HFF-Myc (cell line): ENCODE measurements around the gene AP3B2.
A peak's percentile ranks its signal among the peaks of the same experiment; 100 is the strongest.

Experiments used
- DNase-seq: peaks from one replicate; pipeline ENCODE4 v3.0.0-alpha.2; 2011; ENCODE audit warnings: low read depth; ENCODE audit errors: extremely low read depth
- H3K4me3 ChIP-seq: replicated peaks from 2 replicates; pipeline ENCODE4 v1.5.1; 2011; ENCODE audit warnings: low read depth, mild to moderate bottlenecking, control low read depth, low read length
- TF ChIP-seq, protein P1 (sequence below): IDR thresholded peaks from 2 replicates; pipeline ENCODE4 v1.5.1; 2012; ENCODE audit warnings: mild to moderate bottlenecking, low read depth, low read length, control low read depth; ENCODE audit errors: missing control alignments

Gene AP3B2

DNA sequence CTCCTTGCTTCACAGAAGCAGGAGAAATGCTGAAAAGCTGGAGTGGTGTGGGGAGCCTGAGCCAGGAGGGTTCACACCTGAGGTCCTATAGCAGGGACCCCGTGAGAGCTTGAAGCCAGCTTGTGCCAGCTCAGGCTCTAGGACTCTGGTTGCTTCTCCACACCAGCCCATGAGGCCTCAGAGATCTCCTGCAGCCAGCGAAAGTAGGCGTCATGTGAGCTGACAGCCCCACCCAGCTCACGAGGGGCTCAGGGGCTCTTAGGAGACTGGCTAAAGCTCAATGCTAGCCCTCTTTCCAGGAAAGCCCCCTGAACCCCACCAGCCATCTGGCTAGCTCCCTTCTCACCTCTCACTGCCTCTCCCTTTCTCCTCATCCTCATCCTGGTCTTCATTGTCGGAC is 45.7 kb downstream of the AP3B2 start:
- TF ChIP-seq, protein P1, sequence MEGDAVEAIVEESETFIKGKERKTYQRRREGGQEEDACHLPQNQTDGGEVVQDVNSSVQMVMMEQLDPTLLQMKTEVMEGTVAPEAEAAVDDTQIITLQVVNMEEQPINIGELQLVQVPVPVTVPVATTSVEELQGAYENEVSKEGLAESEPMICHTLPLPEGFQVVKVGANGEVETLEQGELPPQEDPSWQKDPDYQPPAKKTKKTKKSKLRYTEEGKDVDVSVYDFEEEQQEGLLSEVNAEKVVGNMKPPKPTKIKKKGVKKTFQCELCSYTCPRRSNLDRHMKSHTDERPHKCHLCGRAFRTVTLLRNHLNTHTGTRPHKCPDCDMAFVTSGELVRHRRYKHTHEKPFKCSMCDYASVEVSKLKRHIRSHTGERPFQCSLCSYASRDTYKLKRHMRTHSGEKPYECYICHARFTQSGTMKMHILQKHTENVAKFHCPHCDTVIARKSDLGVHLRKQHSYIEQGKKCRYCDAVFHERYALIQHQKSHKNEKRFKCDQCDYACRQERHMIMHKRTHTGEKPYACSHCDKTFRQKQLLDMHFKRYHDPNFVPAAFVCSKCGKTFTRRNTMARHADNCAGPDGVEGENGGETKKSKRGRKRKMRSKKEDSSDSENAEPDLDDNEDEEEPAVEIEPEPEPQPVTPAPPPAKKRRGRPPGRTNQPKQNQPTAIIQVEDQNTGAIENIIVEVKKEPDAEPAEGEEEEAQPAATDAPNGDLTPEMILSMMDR = no peak
- no peak for DNase-seq
- no peak overlapping the region for H3K4me3 ChIP-seq

DNA sequence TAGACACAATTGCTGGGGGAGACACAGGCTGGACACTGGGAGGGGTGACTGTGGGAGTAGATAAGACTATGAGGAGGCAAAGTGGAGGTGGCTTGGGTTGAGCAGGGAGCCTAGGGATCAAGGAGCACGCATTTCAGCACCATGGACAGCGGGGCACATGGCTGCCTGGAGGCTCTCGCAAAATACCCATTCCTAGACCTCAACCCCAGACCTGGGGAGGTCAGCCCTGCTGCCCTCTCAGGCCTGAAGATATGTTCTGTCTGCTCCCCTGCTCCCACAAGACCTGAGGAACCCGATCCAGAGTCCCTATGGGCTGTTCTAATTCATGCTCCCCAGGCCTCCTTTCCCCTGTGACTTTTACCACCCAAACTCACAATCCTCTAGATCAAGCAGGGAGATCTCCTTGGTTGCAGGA is 46.5 kb downstream of the AP3B2 start:
- DNase-seq = peak; percentile 19
- no peak overlapping the region for H3K4me3 ChIP-seq
- TF ChIP-seq, protein P1 = no peak

DNA sequence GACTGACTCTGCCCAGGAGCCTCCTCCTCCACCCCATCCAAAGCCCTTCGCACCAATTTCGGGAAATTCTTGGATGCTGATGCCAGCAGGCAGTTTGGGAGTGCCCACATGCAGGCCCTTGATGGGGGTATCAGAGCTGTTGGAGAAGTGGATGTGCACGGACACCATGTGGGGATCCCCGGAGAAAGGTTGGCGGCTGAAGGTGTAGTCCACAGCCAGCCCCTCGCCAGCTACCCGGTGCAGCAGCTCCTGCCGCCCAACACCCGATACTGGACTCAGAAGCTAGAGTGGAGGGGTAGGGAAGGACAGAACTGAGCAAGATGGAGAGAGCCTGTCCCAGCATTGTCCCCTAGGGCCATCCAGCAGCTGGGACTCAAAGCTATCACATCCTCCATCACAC is 47.0 kb downstream of the AP3B2 start:
- DNase-seq = no peak
- no peak overlapping the region for H3K4me3 ChIP-seq
- TF ChIP-seq, protein P1 = no peak

DNA sequence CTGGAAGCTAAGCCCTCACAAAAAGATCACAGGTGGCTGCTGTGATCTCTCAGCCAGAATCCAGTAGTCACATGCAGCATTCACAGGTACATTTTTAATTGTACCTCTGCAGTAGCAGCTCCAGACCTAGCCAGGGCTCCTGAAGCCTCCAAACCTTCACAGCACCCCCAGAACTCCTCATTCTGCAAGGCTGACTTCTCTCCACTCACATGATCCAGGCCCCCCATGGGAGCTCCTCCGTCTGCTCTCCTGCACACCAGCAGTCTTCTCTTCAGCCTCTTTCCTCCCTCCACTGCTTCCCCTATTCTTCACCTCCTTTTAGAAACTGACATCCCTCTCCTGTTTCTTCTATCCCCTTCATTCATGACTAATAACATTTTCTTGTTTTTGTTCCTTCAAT is 49.3 kb downstream of the AP3B2 start:
- no peak for DNase-seq
- H3K4me3 ChIP-seq = no peak overlapping the region
- TF ChIP-seq, protein P1 = no peak

DNA sequence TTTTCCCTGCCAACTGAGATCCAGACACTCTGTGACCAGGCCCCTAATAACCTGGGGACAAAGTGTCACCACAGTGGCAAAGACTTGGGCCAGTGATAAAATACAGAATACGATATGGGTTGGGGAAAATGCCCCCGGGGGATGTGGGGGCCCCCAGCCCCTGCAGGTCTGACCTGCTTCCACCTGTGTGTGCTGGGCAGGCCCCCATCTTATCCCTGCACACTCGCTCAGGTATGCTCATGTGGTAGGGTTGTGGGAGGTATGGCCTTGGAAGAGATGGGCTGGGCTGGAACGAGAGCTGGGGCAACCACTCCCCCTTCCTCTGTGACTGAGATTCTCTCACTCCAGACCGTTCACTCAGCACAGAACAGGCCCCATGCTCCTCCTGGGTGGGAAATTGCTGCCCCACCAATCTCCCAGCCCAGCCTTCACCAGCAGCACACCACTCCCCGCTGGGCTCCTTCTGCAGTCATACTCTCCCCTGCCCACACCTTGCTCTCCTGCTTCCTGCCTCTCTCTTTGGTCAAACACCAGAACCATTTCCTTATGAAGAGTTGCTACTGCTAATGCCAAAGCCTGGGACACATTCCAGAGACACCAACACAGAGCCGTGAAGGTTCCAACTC is 52.9 kb downstream of the AP3B2 start:
- TF ChIP-seq, protein P1 = no peak
- DNase-seq = no peak
- no peak overlapping the region for H3K4me3 ChIP-seq

DNA sequence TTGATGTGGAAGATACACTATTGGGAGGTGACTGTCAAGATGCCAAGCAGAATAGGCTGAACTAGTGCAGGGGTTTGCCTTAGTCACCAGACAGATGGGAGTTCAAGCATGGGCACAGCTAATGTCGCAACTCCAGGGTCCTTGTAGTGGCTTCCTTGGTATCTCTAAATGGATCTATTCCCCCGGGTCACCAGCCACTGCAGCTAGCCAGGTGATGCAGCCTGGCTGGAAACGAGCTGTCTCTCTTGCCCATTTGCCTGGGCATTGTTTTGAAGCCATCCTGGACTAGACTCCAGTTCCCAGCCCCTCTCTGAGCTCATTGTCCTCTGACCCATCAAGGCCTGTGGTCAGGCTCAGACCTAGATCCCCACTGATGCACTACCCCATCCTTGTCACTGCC is 54.1 kb downstream of the AP3B2 start:
- DNase-seq = no peak
- H3K4me3 ChIP-seq = no peak overlapping the region
- TF ChIP-seq, protein P1 = no peak
